Activated CD8-positive, alpha-beta memory T cell treated with anti-CD3 and anti-CD28 coated beads for 36 hours (primary cell): ENCODE results near the gene RERE. TPM values are rescaled to one million over a fixed set of nuclear protein-coding genes. Genes with fewer than 3 reads are reported as not detected.

ENCODE experiments used
- CTCF ChIA-PET: fragments of 350-600 bp; sonication (Branson Sonifier 250); formaldehyde crosslinking; loops from one replicate; lab custom pipeline; 2021; ENCODE audit warnings: antibody characterized with exemption; lab: Charles Lee
- POLR2A ChIA-PET: fragments of 350-600 bp; sonication (Branson Sonifier 250); formaldehyde crosslinking; loops from one replicate; lab custom pipeline; 2021; ENCODE audit warnings: antibody characterized with exemption; lab: Charles Lee
- total RNA-seq, 2 experiments: library from RNA; stranded (reverse); gene quantifications; one replicate each; pipeline ENCODE4 v1.2.3, GENCODE V29; 2021

Gene RERE
- total RNA-seq, 2 experiments from 2014 or later: 32.9 to 33.6 TPM

DNA sequence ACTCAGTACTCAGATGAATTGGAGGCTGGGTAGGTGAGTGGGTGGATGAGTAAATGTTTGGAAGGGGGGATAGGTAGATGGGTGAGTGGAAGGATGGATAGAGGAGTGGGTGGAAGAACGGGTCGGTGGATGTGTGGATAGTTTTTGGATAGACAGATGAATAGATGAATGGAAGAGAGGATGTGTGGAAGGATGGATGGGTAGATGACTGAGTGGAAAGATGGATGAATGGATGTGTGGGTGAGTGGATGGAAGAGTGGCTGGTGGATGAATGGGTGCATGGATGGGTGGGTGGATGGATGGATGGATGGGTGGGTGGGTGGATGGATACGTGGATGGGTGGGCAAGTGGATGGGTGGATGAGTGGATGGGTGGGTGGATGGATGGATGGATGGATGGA lies 495.8 kb downstream of the RERE start:
- CTCF ChIA-PET: no interaction called here
- POLR2A ChIA-PET: no interaction called here

GRCh38 chr1:8318436-8318835 lies 499.0 kb downstream of the RERE start:
- POLR2A ChIA-PET: no interaction called here
- CTCF ChIA-PET: interaction anchor here (1.5 kb wide), 1 partner anchor 31 kb away, joined by 4 read pairs; no protein-coding TSS in a partner anchor

DNA sequence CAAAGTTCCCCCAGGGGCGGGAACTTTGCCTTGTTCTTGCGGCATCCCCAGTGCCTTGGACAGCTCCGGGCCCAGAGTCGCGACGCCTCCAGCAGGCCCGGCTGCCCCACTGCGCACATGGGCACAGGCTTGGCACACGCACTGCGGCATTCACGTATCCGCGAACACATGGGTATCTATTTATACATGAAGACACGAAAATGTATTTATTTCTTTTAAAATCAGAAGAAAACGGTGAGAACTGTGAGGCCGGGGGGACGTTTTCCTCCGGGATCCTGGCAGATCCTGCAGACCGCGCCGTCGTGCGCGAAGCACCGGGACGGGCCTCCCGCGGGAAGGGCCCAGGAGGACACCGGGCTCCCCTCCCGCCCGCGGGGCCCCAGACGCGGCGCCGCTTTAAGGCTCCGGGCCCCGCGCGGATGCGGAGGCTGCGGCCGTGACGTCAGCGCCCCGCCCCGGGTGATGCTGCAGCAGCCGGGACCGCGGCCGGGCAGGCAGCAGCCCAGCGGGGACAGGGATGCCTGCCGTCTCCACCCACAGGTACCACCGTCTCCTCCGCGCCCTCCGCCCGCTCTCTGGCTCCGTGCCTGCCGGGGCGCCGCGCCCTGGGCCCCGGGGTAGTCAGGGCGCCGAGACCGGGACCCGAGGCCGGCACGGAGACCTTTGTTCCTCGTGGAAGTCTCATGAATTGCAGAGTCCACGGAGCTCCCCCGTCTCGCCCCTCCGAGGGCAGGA lies 499.6 kb downstream of the RERE start, which contains the start of gene SLC45A1:
TSS of gene SLC45A1 (plus strand) at position 468 of the 735 bp plus-strand sequence. CDS start 6,216 bp downstream, outside the sequence.
- CTCF ChIA-PET: interaction anchor here (1.5 kb wide), 1 partner anchor 31 kb away, joined by 4 read pairs; no protein-coding TSS in a partner anchor
- POLR2A ChIA-PET: no interaction called here

DNA sequence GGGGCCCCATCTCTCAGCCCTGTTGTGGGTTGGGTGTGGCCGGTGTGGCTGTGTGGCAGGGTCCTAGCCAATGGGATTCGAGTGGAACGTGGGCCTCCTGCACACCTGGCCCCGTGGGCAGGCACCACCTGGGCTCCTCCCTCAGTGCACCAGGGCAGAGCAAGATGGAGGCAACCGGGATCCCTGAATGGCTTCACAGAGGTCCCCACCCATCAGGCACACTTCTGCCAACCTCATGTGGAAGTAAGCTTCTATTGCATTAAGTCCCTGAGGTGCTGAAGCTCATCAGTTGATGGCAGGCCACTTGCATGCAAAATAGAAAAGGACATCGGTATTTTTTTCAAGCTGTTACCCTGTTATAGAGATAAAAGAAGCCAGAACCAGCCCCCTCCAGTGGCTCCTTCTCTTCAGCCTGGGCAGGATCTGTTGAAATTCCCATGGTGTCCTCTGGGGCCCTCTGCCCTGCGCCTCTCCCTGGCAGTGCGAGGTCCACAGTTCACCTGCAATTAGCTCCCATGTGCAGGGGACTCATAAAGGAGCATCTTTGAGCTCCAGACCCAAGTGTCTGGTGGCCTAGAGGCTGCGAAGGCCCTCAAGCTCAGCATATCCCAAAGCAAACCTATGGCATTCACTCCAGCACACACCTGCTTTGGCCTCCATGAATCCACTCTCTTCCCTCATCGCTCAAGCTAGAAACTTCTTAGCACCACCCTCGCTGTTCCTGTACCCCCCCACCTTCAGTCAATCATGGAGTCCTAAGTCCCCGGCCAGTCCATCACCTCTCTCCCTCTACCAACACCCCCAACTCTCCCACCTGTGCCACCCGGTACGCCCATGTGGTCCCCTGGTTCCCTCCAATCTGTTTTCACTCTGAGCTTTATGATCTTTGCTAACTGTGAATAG lies 501.6 kb downstream of the RERE start:
- POLR2A ChIA-PET: no interaction called here

DNA sequence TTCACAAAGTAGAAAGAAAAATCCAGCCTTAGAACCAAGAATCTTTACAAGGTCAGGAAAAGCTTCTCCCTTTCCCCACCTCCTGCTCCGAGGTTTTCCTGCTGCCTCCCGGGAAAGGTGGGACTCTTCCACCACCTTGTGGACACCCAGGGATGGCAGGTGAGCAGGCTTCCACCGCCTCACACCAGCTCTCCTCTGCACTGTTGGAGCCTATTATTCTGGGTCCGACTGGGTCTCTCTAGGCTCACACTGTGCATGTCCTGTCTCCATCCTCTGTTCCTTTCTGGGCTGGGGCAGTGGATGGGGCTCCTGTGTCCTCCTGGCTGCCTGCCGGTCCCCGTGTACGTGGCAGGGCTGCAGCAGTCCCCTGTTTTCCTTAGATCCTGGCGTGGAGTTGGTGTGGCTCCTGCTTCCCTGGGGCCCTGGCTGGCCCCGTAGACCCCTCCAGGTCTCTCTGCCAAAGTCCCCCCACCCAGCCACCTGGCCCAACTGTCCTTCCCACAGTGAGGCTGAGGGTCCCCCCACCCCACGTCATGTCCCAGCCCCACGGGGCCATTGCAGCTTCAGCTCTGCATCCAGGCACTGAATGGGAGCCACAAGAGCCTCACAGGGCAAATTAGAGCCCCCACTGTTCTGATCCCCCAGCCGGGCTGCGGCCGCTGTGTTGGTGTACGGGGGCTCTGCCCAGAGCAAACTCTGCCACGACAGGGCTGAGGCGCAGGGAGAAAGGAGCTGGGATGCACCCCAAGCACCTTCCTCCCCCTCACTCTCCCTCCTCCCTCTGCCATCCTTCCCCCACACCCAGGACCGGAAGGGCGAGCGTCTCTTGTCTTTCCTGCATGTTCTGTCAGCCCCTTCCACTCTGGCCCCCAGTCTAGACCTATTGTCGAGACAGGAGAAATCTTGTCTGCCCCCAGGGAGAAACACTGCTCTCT lies 502.8 kb downstream of the RERE start:
- POLR2A ChIA-PET: no interaction called here
- CTCF ChIA-PET: interaction anchor here (0.5 to 2.7 kb wide), 12 partner anchors 68 to 339 kb away, joined by 3 to 12 read pairs (median 4); no protein-coding TSS in a partner anchor

More for the DNA sequence above, 501.6 kb downstream of the RERE start:
- CTCF ChIA-PET: interaction anchor here (0.6 to 2.7 kb wide), 9 partner anchors 282 to 356 kb away, joined by 3 to 12 read pairs (median 5); partner anchors contain the start of gene ERRFI1

- POLR2A ChIA-PET: no interaction called here
- CTCF ChIA-PET: interaction anchor here (1.6 to 1.9 kb wide), 2 partner anchors 295 to 298 kb away, joined by 4 to 8 read pairs; no protein-coding TSS in a partner anchor
Observed at GRCh38 chr1:8313231-8313630, 504.2 kb downstream of the RERE start.

- ChIA-PET POLR2A (no interaction called here), CTCF (interaction anchor here (0.6 to 1.9 kb wide), 3 partner anchors 139 to 297 kb away, joined by 3 to 8 read pairs (median 4); no protein-coding TSS in a partner anchor)
Observed at GRCh38 chr1:8312235-8313218, 504.9 kb downstream of the RERE start.

GRCh38 chr1:8311068-8311718 lies 506.2 kb downstream of the RERE start:
- CTCF ChIA-PET: interaction anchor here (0.6 kb wide), 1 partner anchor 316 kb away, joined by 5 read pairs; no protein-coding TSS in a partner anchor
- POLR2A ChIA-PET: interaction anchor here (0.6 kb wide), 1 partner anchor 303 kb away, joined by 3 read pairs; no protein-coding TSS in a partner anchor

DNA sequence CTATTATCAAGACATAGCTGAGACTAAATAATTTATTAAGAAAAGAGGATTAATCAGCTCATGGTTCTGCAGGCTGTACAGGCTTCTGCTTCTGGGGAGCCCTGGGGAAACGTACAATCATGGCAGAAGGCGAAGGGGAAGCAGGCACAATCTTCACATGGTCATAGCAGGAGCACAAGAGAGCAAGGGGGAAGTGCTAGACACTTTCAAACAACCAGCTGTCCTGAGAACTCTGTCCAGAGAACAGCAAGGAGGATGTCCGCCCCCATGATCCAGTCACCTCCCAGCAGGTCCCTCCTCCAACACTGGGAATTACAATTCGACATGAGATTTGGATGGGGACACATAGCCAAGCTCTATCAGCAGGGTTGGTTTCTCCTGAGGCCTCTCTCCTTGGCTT lies 509.8 kb downstream of the RERE start:
- POLR2A ChIA-PET: no interaction called here

DNA sequence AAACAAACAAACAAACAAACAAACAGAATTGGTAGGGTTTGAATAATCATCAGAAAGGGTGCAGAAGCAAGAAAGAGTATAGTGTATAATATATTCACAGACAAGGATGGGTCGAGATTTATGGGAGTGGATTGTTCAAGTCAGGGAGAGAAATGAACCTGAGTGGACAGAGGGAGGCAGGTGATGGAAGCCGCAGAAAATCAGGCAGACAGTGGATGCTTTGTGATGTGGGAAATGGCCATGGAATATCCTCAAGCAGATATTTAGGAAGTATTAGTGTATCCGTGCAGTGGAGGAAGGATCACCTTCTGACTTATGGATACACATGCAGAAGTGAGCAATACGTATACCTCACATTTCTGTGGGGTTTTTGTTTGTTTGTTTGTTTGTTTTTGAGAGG lies 513.6 kb downstream of the RERE start:
- ChIA-PET CTCF (interaction anchor here (1.0 kb wide), 1 partner anchor 288 kb away, joined by 3 read pairs; no protein-coding TSS in a partner anchor), POLR2A (no interaction called here)

More for the DNA sequence above, 509.8 kb downstream of the RERE start:
- CTCF ChIA-PET: no interaction called here

- ChIA-PET POLR2A (no interaction called here), CTCF (interaction anchor here (1.0 kb wide), 1 partner anchor 288 kb away, joined by 3 read pairs; no protein-coding TSS in a partner anchor)
Observed at GRCh38 chr1:8303141-8303540, 514.3 kb downstream of the RERE start.

Other genes with a start within 250 kb of the RERE start
- 1,000 to 10,000 TPM; 3,897 to 3,945 TPM for gene ENO1, start 61.0 kb upstream of the RERE start, total RNA-seq
- 1 to 10 TPM; 2.3 to 2.5 TPM for gene CA6, start 128.2 kb upstream of the RERE start, total RNA-seq
- gene SLC2A7, start 208.8 kb upstream of the RERE start, total RNA-seq: not detected